DND-41 (cell line): ENCODE results near the gene PRSS27.

Experiments used
- EZH2 ChIP-seq: IDR thresholded peaks from 3 replicates; pipeline ENCODE4 v1.6.1; 2012; ENCODE audit warnings: borderline replicate concordance, low read depth, mild to moderate bottlenecking, moderate library complexity, low read length, inconsistent platforms; ENCODE audit not compliant: severe bottlenecking
- TF ChIP-seq, protein P1 (sequence below): IDR thresholded peaks from 2 replicates; pipeline ENCODE4 v1.5.1; 2012; ENCODE audit warnings: borderline replicate concordance, low read length, moderate library complexity, mild to moderate bottlenecking; ENCODE audit not compliant: poor library complexity, severe bottlenecking; ENCODE audit errors: extremely low read depth

DNA sequence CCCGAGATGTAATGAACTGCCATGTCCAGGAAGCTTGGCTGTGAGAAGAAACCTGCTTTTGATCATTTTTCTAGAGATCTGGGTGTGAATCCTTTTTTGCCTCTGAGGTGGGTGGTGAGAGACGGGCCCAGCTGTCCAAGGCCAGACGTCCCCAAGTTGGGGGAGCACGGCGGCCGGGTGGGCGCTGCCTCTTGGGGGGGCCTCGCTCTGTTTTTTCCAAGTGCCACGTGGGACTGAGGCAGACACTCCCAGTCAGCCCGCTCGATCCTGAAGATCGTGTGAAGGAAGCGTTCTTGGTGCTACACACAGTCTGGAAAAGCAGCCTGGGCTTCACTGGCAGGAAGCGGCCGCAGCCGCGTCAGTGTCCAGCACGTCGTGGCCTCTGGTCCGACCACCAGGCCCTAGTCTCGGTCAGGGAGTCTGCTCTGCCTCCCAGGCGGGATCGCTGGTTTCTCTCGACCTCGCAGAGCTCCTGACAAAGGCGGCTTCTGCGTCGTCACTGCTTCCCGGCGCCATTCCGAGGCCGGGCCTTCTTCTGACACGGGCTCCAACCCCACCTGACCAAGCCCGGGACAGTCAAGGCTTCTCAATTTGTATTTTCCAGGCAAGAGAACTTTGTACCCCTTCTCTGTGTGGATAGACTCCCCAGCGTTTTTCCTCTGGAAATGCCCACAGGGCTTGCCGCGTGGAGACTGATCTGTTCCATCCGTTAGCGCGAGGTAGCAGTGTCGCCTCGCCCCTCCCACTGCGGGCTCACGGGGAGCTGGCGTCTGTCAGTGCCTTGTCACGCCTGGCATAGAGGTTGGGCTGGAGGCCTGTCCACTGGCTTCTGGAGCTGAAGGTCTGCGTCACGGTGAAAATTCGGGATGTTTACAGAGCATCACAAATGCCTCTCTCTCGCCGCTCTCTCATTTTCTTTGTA lies 12.4 kb downstream of the PRSS27 start:
- TF ChIP-seq, protein P1, sequence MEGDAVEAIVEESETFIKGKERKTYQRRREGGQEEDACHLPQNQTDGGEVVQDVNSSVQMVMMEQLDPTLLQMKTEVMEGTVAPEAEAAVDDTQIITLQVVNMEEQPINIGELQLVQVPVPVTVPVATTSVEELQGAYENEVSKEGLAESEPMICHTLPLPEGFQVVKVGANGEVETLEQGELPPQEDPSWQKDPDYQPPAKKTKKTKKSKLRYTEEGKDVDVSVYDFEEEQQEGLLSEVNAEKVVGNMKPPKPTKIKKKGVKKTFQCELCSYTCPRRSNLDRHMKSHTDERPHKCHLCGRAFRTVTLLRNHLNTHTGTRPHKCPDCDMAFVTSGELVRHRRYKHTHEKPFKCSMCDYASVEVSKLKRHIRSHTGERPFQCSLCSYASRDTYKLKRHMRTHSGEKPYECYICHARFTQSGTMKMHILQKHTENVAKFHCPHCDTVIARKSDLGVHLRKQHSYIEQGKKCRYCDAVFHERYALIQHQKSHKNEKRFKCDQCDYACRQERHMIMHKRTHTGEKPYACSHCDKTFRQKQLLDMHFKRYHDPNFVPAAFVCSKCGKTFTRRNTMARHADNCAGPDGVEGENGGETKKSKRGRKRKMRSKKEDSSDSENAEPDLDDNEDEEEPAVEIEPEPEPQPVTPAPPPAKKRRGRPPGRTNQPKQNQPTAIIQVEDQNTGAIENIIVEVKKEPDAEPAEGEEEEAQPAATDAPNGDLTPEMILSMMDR = no peak
- no peak for TF ChIP-seq EZH2
